HepG2 (cell line): Measurements from ENCODE around the gene NOCT. TPM values are rescaled to one million over a fixed set of nuclear protein-coding genes. Genes with fewer than 3 reads are reported as not detected.

Experiments
- CAMTA2 ChIP-seq: sonication (generic); formaldehyde crosslinking; IDR thresholded peaks from 2 replicates; pipeline ENCODE4 v1.4.0; 2020; ENCODE audit warnings: mild to moderate bottlenecking, missing genetic modification reagents, borderline replicate concordance
- CBX2 ChIP-seq, 2 experiments: fragments of 200-600 bp in 1 of 2; sonication (generic); formaldehyde crosslinking in 1 of 2; IDR thresholded peaks; 2 replicates each; pipeline versions ENCODE4 v1.7.0 to v1.8.1; 2018 to 2022; ENCODE audit warnings: low read depth in 2 of 2, low read length in 1 of 2, mild to moderate bottlenecking in 1 of 2, missing genetic modification reagents in 1 of 2
- HNF4G ChIP-seq, 2 experiments: sonication (generic) in 1 of 2; formaldehyde crosslinking in 1 of 2; IDR thresholded peaks; 2 replicates each; pipeline versions ENCODE4 v1.4.0 to v1.6.1; 2011 to 2020; ENCODE audit warnings: borderline replicate concordance in 2 of 2, low read depth in 2 of 2, mild to moderate bottlenecking in 2 of 2, low read length in 1 of 2, missing genetic modification reagents in 1 of 2, moderate library complexity in 1 of 2
- KMT2A ChIP-seq: sonication (generic); formaldehyde crosslinking; IDR thresholded peaks from 2 replicates; pipeline ENCODE4 v1.4.0; 2020; ENCODE audit warnings: missing genetic modification reagents
- MEF2D ChIP-seq: sonication (generic); formaldehyde crosslinking; IDR thresholded peaks from 2 replicates; pipeline ENCODE4 v1.5.1; 2020; ENCODE audit warnings: mild to moderate bottlenecking, missing genetic modification reagents
- NR1H2 ChIP-seq: sonication (generic); formaldehyde crosslinking; IDR thresholded peaks from 2 replicates; pipeline ENCODE4 v1.8.1; 2022; ENCODE audit warnings: low read depth, missing genetic modification reagents, borderline replicate concordance
- SRSF1 ChIP-seq: fragments of 200-400 bp; formaldehyde crosslinking; optimal IDR thresholded peaks from 2 replicates; pipeline ENCODE3; 2017; ENCODE audit warnings: mild to moderate bottlenecking, low read depth, low read length, moderate library complexity
- YEATS2 ChIP-seq: sonication (generic); formaldehyde crosslinking; IDR thresholded peaks from 2 replicates; pipeline ENCODE4 v1.4.0; 2020; ENCODE audit warnings: missing genetic modification reagents, borderline replicate concordance
- ZNF263 ChIP-seq: sonication (generic); formaldehyde crosslinking; IDR thresholded peaks from 2 replicates; pipeline ENCODE4 v1.4.0; 2020; ENCODE audit warnings: missing genetic modification reagents
- ZNF282 ChIP-seq: fragments of 450-650 bp; IDR thresholded peaks from 2 replicates; pipeline ENCODE4 v1.6.1; 2018; ENCODE audit not compliant: partially characterized antibody
- ZNF878 ChIP-seq: sonication (generic); formaldehyde crosslinking; IDR thresholded peaks from 2 replicates; pipeline ENCODE4 v1.8.1; 2023; ENCODE audit warnings: mild to moderate bottlenecking, missing genetic modification reagents, moderate library complexity
- polyA plus RNA-seq, 8 experiments: library from polyadenylated mRNA; depleted of rRNA in 3 of 8; stranded (reverse) in 7 of 8; unstranded in 1 of 8; fragments of >200 nt; fragmentation: Illumina TruSeq in 4 of 8; extraction: Trizol in 4 of 8; gene quantifications; 2 replicates each; pipeline versions ENCODE4 v1.2.1 to v1.2.3, GENCODE V29; 2011 to 2016; ENCODE audit warnings: low read depth in 4 of 8, missing spikeins in 1 of 8, mixed read lengths in 1 of 8; ENCODE audit not compliant: insufficient read depth in 1 of 8
- total RNA-seq, 5 experiments: library from RNA; depleted of rRNA; stranded (reverse); fragments of >200 nt; fragmentation: Illumina TruSeq; extraction: Trizol; gene quantifications; 2 replicates each; pipeline ENCODE4 v1.2.3, GENCODE V29; 2016; ENCODE audit warnings: low read depth in 1 of 5
- TF ChIP-seq, protein P1 (sequence below): sonication (generic); formaldehyde crosslinking; IDR thresholded peaks from 2 replicates; pipeline ENCODE4 v1.8.0; 2022; ENCODE audit warnings: missing genetic modification reagents, mild to moderate bottlenecking, inconsistent platforms, borderline replicate concordance
- TF ChIP-seq, protein P2 (sequence below): sonication (generic); formaldehyde crosslinking; IDR thresholded peaks from 2 replicates; pipeline ENCODE4 v1.4.0; 2020; ENCODE audit warnings: mild to moderate bottlenecking, missing genetic modification reagents, borderline replicate concordance
- TF ChIP-seq, protein P3 (sequence below), 2 experiments: sonication (generic) in 1 of 2; formaldehyde crosslinking in 1 of 2; IDR thresholded peaks; 2 replicates each; pipeline versions ENCODE4 v1.5.1 to v1.6.1; 2011 to 2020; ENCODE audit warnings: borderline replicate concordance in 1 of 2, low read depth in 1 of 2, low read length in 1 of 2, mild to moderate bottlenecking in 1 of 2, missing genetic modification reagents in 1 of 2, moderate library complexity in 1 of 2
- TF ChIP-seq, protein P4 (sequence below): sonication (generic); formaldehyde crosslinking; IDR thresholded peaks from 2 replicates; pipeline ENCODE4 v1.9.0; 2022; ENCODE audit warnings: missing genetic modification reagents, mild to moderate bottlenecking, borderline replicate concordance
- TF ChIP-seq, protein P5 (sequence below): sonication (generic); formaldehyde crosslinking; IDR thresholded peaks from 2 replicates; pipeline ENCODE4 v1.8.0; 2022; ENCODE audit warnings: low read depth, missing genetic modification reagents
- TF ChIP-seq, protein P6 (sequence below): sonication (generic); formaldehyde crosslinking; IDR thresholded peaks from 2 replicates; pipeline ENCODE4 v1.4.0; 2020; ENCODE audit warnings: missing genetic modification reagents

NOCT gene
- total and polyA plus RNA-seq, 2 of the 13 experiments (the other 11 are each of a cell fraction or from before 2014, with no cell fraction given) = 3.6 to 13.1 TPM

DNA sequence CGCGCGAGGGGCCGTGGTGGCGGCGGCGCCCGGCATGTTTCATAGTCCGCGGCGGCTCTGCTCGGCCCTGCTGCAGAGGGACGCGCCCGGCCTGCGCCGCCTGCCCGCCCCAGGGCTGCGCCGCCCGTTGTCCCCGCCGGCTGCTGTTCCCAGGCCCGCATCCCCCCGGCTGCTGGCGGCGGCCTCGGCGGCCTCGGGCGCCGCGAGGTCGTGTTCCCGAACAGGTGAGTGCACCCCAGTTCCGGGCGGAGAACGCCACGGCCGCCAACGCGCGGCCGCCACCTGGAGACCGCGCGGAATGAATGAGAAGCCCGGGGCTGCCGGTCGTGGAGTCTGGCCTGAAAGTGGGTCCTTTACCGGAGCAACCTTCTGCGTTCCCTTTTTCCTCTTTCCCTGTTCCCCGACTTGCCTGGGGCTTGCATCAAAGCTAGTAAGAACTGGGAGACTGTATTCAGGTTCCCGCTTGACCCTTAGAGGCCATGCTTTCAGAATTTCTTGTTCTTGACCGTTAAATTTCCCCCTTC lies 429 bp downstream of the NOCT start (continued):
- TF ChIP-seq, protein P1, sequence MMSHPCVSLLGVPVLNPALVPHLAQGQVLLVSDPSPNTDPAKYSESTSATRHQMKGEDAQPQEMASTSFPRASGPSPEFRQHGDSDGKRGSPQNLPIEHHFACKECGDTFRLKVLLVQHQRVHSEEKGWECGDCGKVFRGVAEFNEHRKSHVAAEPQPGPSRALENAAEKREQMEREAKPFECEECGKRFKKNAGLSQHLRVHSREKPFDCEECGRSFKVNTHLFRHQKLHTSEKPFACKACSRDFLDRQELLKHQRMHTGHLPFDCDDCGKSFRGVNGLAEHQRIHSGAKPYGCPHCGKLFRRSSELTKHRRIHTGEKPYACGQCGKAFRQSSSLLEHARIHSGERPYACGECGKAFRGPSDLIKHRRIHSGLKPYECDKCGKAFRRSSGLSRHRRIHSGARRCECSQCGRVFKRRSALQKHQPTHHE = no peak
- TF ChIP-seq, protein P2, sequence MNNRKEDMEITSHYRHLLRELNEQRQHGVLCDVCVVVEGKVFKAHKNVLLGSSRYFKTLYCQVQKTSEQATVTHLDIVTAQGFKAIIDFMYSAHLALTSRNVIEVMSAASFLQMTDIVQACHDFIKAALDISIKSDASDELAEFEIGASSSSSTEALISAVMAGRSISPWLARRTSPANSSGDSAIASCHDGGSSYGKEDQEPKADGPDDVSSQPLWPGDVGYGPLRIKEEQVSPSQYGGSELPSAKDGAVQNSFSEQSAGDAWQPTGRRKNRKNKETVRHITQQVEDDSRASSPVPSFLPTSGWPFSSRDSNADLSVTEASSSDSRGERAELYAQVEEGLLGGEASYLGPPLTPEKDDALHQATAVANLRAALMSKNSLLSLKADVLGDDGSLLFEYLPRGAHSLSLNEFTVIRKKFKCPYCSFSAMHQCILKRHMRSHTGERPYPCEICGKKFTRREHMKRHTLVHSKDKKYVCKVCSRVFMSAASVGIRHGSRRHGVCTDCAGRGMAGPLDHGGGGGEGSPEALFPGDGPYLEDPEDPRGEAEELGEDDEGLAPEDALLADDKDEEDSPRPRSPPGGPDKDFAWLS (CRISPR knock-in tag) = no peak
- TF ChIP-seq, protein P3, sequence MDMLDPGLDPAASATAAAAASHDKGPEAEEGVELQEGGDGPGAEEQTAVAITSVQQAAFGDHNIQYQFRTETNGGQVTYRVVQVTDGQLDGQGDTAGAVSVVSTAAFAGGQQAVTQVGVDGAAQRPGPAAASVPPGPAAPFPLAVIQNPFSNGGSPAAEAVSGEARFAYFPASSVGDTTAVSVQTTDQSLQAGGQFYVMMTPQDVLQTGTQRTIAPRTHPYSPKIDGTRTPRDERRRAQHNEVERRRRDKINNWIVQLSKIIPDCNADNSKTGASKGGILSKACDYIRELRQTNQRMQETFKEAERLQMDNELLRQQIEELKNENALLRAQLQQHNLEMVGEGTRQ (IDR thresholded peaks at IDR 0.05; ENCODE audit: low read depth, low read length) = no peak
- TF ChIP-seq, protein P3 (CRISPR knock-in tag; IDR thresholded peaks at IDR 0.05; ENCODE audit: borderline replicate concordance) = no peak
- TF ChIP-seq, protein P4, sequence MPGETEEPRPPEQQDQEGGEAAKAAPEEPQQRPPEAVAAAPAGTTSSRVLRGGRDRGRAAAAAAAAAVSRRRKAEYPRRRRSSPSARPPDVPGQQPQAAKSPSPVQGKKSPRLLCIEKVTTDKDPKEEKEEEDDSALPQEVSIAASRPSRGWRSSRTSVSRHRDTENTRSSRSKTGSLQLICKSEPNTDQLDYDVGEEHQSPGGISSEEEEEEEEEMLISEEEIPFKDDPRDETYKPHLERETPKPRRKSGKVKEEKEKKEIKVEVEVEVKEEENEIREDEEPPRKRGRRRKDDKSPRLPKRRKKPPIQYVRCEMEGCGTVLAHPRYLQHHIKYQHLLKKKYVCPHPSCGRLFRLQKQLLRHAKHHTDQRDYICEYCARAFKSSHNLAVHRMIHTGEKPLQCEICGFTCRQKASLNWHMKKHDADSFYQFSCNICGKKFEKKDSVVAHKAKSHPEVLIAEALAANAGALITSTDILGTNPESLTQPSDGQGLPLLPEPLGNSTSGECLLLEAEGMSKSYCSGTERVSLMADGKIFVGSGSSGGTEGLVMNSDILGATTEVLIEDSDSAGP (CRISPR knock-in tag) = 0 out of 2 replicates have a peak, but pooled peaks have one; percentile 3
- TF ChIP-seq, protein P5, sequence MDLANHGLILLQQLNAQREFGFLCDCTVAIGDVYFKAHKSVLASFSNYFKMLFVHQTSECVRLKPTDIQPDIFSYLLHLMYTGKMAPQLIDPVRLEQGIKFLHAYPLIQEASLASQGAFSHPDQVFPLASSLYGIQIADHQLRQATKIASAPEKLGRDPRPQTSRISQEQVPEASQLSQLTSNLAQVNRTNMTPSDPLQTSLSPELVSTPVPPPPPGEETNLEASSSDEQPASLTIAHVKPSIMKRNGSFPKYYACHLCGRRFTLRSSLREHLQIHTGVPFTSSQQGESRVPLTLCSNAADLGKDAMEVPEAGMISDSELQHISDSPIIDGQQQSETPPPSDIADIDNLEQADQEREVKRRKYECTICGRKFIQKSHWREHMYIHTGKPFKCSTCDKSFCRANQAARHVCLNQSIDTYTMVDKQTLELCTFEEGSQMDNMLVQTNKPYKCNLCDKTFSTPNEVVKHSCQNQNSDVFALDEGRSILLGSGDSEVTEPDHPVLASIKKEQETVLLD (CRISPR knock-in tag) = peak; percentile 12; the same call in 1 of the 2 replicates
- TF ChIP-seq ZNF282 (no peak), ZNF263 (no peak), KMT2A (no peak), CAMTA2 (CRISPR knock-in tag) (no peak), MEF2D (no peak), YEATS2 (CRISPR knock-in tag) (no peak), ZNF878 (CRISPR knock-in tag) (no peak), CBX2 (IDR thresholded peaks at IDR 0.05; ENCODE audit: low read depth, low read length) (no peak), CBX2 (CRISPR knock-in tag; IDR thresholded peaks at IDR 0.05; ENCODE audit: low read depth) (no peak), HNF4G (IDR thresholded peaks at IDR 0.05; ENCODE audit: borderline replicate concordance, low read depth, low read length) (0 out of 2 replicates have a peak, but pooled peaks have one; percentile 1), HNF4G (CRISPR knock-in tag; IDR thresholded peaks at IDR 0.05; ENCODE audit: borderline replicate concordance, low read depth) (no peak), NR1H2 (CRISPR knock-in tag) (no peak), SRSF1 (no peak)
- TF ChIP-seq, protein P6, sequence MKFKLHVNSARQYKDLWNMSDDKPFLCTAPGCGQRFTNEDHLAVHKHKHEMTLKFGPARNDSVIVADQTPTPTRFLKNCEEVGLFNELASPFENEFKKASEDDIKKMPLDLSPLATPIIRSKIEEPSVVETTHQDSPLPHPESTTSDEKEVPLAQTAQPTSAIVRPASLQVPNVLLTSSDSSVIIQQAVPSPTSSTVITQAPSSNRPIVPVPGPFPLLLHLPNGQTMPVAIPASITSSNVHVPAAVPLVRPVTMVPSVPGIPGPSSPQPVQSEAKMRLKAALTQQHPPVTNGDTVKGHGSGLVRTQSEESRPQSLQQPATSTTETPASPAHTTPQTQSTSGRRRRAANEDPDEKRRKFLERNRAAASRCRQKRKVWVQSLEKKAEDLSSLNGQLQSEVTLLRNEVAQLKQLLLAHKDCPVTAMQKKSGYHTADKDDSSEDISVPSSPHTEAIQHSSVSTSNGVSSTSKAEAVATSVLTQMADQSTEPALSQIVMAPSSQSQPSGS (CRISPR knock-in tag) = no peak
